GM10847 (cell line): ENCODE results near the gene CAMTA1.

Experiments
- POLR2A ChIP-seq: IDR thresholded peaks from 2 replicates; pipeline ENCODE4 v1.6.1; 2011; ENCODE audit not compliant: insufficient read length; ENCODE audit errors: extremely low read depth

Gene CAMTA1

DNA sequence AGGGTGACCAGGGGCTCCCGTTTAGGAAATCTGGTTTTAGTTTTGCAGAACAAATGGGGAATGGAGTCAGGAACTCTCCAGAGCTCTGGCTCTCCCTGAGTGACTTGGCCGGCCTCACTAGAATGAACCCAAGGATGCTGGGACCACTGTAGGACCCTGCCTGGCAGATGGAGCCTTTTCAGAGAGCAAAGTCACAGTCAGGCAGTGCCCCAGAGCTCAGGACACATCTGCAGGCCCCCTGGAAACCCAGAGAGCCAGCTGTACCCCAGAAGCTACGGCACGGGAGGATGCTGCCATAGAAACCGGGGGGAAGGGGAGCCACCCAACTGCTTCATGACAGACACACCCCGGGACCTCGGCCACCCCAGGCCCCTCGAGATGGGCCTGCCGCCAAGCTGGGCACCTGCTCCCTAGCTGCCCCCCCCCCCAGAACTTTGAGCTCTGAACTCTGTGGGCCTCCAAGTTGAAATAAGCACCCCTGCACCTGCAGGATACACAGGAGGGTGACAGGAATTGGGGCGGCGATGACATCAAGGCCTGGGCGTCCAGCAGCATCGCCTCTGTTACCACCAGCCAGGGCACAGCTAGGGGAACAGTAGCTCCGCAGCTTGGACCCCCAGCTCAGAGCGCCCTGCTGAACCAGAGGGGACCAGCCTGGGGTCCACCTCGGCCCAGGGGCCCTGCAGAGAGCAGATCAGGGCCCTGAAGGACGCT is 894.1 kb downstream of the CAMTA1 start:
- no peak for TF ChIP-seq POLR2A

DNA sequence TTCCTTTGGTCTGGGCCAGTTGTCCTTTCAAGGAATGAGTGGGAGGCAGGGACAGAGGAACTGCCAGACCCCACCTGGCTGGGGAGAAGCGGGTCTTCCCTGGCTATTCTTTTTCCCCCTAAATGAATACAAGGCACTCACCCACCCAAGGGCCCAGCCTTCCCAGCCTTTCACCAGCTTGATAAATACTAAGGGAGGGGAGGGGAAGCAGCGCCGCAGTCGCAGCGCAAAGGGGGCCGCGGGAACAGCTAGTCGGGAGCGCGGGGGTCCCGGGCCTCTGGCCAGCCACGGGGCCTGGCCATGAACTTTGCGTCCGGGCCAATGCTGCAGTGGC is 894.6 kb downstream of the CAMTA1 start:
- TF ChIP-seq POLR2A: no peak

DNA sequence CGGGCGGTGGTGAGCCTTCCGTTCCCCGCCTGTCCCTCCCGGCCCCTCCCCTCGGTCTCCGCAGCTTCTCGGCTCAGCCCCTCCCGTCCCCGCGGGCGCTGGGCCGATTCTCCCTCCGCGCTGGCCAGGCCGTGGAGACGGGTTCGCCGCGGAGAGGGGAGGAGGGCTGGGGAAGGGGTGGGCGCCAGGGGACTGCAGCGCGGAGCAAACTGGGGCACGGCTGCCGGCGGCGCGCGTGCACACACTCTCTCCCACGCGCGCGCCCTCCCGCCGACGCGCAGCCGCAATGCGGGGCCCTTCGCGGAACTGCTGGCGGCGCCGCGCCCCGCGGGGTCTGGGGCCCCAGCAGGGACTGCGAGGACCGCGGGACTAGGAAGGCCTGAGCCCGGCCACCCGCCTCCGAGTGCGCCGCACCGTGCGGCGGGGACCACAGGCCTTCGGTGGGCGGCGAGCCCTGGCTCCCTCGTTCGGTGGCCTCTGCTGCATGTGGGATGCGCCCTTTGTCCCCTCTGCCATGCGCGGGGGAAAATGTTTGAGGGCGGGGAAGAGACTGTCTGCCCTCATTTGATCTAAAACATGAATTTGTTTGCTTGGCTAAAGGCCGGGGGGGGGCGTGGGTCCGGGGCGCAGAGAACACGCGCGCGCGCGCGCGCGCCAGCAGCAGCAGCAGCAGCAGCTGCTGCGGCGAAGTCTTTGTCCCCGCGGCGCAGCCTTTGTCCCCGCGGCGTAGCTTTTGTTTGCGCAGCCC is 895.1 kb downstream of the CAMTA1 start:
- no peak for TF ChIP-seq POLR2A

DNA sequence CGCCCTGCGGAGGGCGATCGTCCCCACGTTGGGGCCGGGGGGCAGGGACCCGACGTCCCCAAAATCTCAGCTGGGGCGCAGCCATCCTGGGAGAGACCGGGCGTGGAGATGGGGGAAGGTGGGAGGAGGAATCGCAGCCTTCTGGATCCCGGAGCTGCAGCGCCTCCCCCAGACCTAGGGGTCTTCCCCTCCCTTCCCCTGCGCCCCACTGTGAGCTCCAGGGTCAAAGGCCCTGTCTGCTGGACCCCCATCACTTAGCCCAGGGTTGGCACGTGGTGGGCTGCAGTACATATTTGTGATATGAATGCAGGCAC is 895.7 kb downstream of the CAMTA1 start:
- no peak for TF ChIP-seq POLR2A

DNA sequence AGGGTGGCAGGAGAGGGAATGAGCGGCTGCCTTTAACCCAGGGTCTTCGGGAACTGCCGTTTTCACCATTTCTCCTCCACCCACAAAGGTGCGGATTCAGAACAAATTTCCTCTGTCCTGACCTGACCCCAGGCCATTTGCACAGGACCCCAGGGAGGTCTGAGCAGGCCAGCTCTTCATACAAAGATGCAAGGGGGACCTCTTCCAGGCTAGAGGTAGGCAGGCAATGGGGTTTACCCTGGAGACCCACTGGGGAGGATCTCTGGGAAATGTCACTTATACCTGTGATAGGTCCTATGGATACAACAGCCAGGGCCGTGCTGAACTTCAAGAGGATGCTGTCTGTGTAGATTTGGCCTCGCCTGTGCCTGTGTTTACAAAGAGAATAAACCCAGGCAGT is 896.1 kb downstream of the CAMTA1 start:
- no peak for TF ChIP-seq POLR2A

DNA sequence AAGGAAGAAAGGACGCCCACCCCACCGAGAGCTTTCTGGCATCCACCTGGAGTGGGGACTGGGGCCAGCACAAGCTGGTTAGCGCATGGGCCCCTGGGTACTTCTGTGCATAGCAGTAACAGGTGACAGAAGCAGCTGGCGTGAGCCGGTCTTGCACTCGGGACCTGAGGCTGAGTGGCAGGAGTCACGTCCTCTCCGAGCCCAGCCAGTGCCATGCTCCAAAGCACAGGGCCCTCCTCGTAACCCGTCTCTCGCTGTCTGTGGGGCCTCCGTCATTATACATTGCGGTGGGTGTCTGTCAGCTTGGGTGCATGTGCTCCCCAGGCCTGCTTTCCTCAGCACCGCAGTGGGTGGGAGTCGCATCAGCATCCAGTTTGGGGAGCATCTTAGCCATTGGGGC is 898.3 kb downstream of the CAMTA1 start:
- no peak for TF ChIP-seq POLR2A

DNA sequence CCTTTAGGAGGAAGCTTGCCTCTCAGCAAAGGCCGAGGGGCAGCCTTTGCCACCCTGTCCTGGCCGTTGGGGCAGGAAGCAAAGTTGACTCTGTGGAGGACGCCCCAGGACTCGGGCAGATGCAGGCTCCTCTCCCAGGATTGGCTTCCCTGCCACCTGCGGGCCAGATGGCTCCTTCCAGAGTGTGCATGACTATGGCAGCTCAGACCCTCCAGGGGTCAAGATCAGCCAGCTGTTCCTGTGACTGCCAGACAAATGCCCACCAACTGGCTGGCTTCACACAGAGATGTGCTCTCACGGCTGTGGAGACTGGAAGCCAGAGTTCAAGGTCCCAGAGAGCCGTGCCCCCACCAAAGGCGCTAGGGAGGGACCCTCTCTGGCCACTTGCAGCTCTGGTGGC is 898.9 kb downstream of the CAMTA1 start:
- TF ChIP-seq POLR2A: no peak

DNA sequence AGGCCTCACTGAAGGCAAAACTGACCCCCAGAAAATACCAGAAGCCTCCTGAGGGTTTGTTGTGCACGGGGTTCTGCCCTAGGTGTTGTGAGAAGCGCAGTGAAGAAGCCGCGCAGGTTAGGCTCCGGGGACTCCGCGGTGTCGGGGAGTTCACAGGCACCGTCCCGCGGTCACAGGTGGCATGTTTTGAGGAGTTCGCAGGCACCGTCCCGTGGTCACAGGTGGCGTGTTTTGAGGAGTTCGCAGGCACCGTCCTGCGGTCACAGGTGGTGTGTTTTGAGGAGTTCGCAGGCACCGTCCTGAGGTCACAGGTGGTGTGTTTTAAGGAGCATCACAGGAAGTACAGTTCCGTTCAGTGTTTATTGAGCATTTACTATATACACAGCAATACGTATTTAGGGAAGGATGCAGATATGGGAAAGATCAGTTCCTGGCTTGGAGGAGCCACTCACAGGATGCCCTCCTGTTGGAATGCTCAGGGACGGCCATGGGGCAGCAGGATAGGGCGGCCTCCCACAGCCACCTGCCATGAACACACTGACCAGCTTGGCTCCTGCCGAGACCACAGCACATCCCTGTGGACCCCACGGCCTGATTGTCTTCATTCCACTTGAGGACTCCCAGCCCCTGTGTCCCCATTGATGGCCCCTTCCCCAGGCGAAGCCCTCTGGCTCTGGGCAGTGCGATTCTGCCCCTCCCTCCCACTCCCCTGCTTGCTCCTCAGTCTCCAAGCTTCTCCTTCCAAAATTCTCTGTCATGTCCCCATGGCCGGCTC is 899.8 kb downstream of the CAMTA1 start:
- no peak for TF ChIP-seq POLR2A

DNA sequence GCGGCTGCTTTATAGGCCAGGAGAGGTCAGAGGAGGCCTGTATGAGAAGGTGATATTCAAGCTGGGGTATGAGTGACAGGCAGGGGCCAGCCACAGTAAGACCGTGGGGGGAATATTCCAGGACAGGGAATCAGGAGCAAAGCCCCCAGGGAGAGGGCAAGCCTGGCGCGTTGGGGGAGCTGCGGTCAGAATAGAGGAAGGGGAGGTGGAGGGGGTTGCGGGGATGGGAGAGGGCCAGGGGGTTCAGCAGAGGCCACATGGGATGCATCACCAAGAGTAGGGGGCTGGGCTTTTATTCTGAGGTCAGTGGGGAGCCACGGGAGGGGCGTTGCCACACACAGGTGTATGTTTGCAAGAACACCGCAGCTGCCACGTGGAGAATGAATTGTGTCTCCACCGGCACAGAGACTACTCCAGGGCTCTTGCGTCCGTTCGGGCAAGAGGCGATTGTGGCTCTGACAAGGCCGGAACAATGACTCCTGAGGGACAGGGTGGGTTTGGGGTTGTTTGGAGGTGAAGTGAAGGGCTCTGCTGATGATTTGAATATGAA is 901.1 kb downstream of the CAMTA1 start:
- no peak for TF ChIP-seq POLR2A

DNA sequence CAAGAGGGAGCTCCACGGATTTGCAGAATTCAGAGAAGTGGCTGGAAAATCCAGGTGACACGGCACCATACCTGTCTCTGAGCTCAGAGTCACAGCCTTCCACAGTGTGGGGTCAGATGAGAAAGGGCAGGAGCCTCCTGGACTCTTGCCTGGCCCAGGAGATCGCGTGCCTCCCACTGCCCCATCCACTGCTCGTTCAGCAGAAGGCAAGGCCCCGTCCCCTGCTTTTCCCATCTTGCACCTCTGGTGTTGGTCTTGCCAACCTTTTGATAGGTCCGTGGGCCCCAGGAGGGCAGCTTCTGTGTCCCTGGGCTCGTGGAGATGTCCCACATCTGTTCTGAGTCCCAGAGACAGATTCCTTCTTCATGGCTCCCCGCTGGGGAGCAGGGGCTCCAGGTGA is 902.2 kb downstream of the CAMTA1 start:
- no peak for TF ChIP-seq POLR2A

DNA sequence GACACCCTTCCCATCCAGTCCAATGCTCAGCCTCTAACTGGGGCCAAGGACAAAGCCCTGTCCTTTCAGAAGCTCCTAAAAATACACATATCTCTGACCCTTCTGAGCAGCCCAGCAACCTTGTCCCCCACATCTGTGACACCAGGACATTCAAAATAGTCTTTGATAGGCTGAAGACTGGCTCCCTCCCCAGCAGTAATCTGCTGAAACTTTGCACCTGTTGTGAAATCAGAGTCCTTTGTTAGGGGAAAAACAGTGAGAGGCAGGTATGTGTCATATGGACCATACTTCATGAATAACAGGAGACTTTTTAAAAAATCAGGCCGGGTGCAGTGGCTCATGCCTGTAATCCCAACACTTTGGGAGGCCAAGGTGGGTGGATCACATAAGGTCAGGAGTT is 903.4 kb downstream of the CAMTA1 start:
- no peak for TF ChIP-seq POLR2A

DNA sequence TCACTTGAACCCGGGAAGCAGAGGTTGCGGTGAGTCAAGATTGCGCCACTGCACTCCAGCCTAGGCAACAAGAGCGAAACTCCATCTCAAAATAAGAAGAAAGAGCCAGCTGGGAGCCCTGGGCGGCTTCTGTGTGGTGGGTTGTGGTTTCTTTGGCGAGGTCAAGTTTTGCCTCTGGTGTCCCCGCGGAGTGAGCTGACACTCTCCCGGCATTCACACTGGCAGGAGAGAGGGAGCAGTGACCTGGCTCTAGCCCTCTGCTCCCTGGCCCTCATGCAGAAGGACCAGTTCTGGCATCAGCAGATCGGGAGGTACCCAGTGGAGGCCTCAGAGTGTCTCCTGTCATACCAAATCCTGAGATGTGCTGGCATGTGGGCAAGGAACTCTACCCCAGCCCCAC is 904.8 kb downstream of the CAMTA1 start:
- no peak for TF ChIP-seq POLR2A

DNA sequence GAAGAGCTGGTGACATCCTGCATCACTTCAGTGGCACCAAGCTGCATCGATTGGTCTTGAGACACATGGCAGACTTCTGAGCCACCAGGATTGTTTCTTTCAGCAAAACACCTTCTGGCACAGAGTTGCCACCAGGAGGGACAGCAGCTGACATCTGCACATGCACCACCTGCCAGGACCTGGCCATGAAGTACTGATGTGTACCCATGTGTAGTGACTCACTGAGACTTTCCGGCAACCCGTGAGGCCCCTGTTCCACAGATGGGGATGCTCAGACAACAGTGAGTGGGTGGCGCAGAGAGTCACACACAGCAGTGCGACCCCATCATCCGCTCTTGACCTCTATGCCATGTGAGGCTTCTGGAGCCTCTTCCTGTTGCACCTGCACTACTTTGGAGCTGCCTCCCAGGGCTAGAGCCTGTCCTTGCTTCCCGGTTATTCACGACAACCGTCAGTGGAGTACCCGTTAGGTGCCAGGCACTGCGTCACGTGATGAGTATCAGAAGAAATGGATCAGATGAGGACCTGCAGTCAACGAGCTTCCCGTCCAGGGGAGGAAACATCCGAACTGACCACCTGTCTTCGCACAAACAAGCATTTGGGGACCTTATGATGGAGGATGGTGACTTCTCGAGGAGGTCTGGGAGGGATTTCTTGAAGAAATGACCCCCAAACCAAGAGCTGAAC is 905.4 kb downstream of the CAMTA1 start:
- TF ChIP-seq POLR2A: no peak

DNA sequence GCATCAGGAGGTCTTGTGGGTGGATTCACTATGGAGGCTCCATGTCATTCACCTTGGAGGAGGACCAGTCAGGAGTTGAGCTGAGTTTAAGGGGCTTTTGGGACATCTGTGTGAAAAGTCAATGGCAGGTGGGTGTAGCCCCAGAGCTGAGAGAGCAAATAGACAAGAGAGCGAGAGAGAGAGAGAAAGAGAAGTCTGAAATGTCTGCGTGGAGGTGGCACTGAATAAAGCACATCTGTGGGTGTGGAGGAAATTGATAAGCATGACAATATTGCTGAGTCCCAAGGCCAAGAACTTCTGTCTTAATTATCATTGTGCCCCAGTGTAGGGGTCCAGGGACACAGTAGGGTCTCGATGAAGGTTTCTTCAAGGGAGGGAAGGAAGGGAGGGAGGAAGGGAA is 906.3 kb downstream of the CAMTA1 start:
- no peak for TF ChIP-seq POLR2A

DNA sequence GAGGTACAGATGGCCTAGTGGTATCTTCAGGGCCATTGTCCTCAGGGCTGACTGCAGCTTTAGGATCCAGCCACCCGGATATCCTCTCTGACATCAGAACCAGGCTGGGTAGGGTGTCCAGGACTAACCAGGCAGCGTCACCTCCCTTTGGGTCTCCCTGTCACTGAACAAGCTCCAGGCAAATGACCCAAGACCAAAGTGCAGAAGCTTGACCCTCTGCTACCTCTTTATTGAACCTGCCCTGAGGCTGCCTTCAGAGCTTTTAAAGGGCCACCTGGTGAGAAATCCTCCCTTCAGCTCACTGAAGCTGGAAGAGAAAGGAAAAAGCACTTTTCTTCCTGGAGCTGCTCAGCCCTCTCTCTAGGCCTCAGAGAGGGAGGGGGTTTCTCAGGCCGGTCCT is 906.8 kb downstream of the CAMTA1 start:
- no peak for TF ChIP-seq POLR2A
